HG03565 (cell line): ENCODE results near the gene CDKN1A.

Source experiments
- ATAC-seq: cut with Tn5 transposase; IDR thresholded peaks from one replicate; pipeline ENCODE4 v1.9.1; 2021; ENCODE audit warnings: mild to moderate bottlenecking, moderate library complexity; ENCODE audit not compliant: unreplicated experiment

The CDKN1A gene

GRCh38 chr6:36655085-36655724, 23.3 kb upstream of the CDKN1A start:
- ATAC-seq = no peak

- ATAC-seq = no peak
Observed at GRCh38 chr6:36656441-36656840, 22.1 kb upstream of the CDKN1A start.

- no peak for ATAC-seq
Observed at GRCh38 chr6:36657271-36657670, 21.2 kb upstream of the CDKN1A start.

- ATAC-seq = no peak
Observed at GRCh38 chr6:36657942-36658544, 20.5 kb upstream of the CDKN1A start.

GRCh38 chr6:36659271-36659670, 19.2 kb upstream of the CDKN1A start:
- no peak for ATAC-seq

GRCh38 chr6:36660771-36661471, 17.6 kb upstream of the CDKN1A start:
- no peak for ATAC-seq

- no peak for ATAC-seq
Observed at GRCh38 chr6:36662380-36662779, 16.1 kb upstream of the CDKN1A start.

GRCh38 chr6:36662827-36663256, 15.7 kb upstream of the CDKN1A start:
- ATAC-seq = no peak

GRCh38 chr6:36663504-36664446, 14.7 kb upstream of the CDKN1A start:
- ATAC-seq = no peak

GRCh38 chr6:36665180-36665579, 13.3 kb upstream of the CDKN1A start:
- ATAC-seq = no peak

- no peak for ATAC-seq
Observed at GRCh38 chr6:36666287-36666686, 12.2 kb upstream of the CDKN1A start.

- peak; percentile 61 for ATAC-seq
Observed at GRCh38 chr6:36666826-36667591, 11.5 kb upstream of the CDKN1A start.

- no peak for ATAC-seq
Observed at GRCh38 chr6:36668591-36668990, 9.9 kb upstream of the CDKN1A start.

GRCh38 chr6:36669002-36669401, 9.5 kb upstream of the CDKN1A start:
- no peak for ATAC-seq

- no peak for ATAC-seq
Observed at GRCh38 chr6:36670271-36670670, 8.2 kb upstream of the CDKN1A start.

- ATAC-seq = no peak
Observed at GRCh38 chr6:36671687-36672375, 6.7 kb upstream of the CDKN1A start.

- ATAC-seq = no peak
Observed at GRCh38 chr6:36673882-36674281, 4.6 kb upstream of the CDKN1A start.

- no peak for ATAC-seq
Observed at GRCh38 chr6:36674942-36675341, 3.6 kb upstream of the CDKN1A start.

- no peak for ATAC-seq
Observed at GRCh38 chr6:36676141-36677058, 2.1 kb upstream of the CDKN1A start.
